HepG2 (cell line): ENCODE data around the gene SUPT6H. TPM values are rescaled to one million over a fixed set of nuclear protein-coding genes. Genes with fewer than 3 reads are reported as not detected.

Experiments used
- DDIT3 ChIP-seq: sonication (generic); formaldehyde crosslinking; IDR thresholded peaks from 2 replicates; pipeline ENCODE4 v1.4.0; 2020; ENCODE audit warnings: mild to moderate bottlenecking, missing genetic modification reagents
- EED ChIP-seq: sonication (generic); formaldehyde crosslinking; IDR thresholded peaks from 2 replicates; pipeline ENCODE4 v1.5.0; 2020; ENCODE audit warnings: mild to moderate bottlenecking, missing genetic modification reagents
- HINFP ChIP-seq: sonication (generic); formaldehyde crosslinking; IDR thresholded peaks from 2 replicates; pipeline ENCODE4 v1.4.0; 2020; ENCODE audit warnings: low read depth, mild to moderate bottlenecking, missing genetic modification reagents
- KDM6A ChIP-seq: IDR thresholded peaks from 2 replicates; pipeline ENCODE4 v1.6.1; 2016; ENCODE audit warnings: low read depth
- NBN ChIP-seq: fragments of 450-650 bp; conservative IDR thresholded peaks from 2 replicates; pipeline ENCODE4 v1.6.1; 2017
- NFAT5 ChIP-seq: sonication (generic); formaldehyde crosslinking; IDR thresholded peaks from 2 replicates; pipeline ENCODE4 v1.4.0; 2020; ENCODE audit warnings: missing genetic modification reagents
- NFIB ChIP-seq: sonication (generic); formaldehyde crosslinking; IDR thresholded peaks from 2 replicates; pipeline ENCODE4 v1.9.0; 2021; ENCODE audit warnings: missing genetic modification reagents, mild to moderate bottlenecking, borderline replicate concordance
- NFRKB ChIP-seq: fragments of 450-650 bp; IDR thresholded peaks from 2 replicates; pipeline ENCODE4 v1.6.1; 2017
- TBP ChIP-seq: sonication (generic); formaldehyde crosslinking; IDR thresholded peaks from 2 replicates; pipeline ENCODE4 v1.5.0; 2020; ENCODE audit warnings: missing genetic modification reagents
- YEATS4 ChIP-seq: sonication (generic); formaldehyde crosslinking; IDR thresholded peaks from 2 replicates; pipeline ENCODE4 v1.4.0; 2020; ENCODE audit warnings: missing genetic modification reagents, borderline replicate concordance
- ZC3H4 ChIP-seq: sonication (generic); formaldehyde crosslinking; IDR thresholded peaks from 2 replicates; pipeline ENCODE4 v1.4.0; 2020; ENCODE audit warnings: missing genetic modification reagents, borderline replicate concordance
- ZNF33B ChIP-seq: sonication (generic); formaldehyde crosslinking; IDR thresholded peaks from 2 replicates; pipeline ENCODE4 v1.5.1; 2020; ENCODE audit warnings: mild to moderate bottlenecking, missing genetic modification reagents
- ZNF510 ChIP-seq: sonication (generic); formaldehyde crosslinking; IDR thresholded peaks from 2 replicates; pipeline ENCODE4 v1.4.0; 2020; ENCODE audit warnings: low read depth, mild to moderate bottlenecking, missing genetic modification reagents
- polyA plus RNA-seq, 8 experiments: library from polyadenylated mRNA; depleted of rRNA in 3 of 8; stranded (reverse) in 7 of 8; unstranded in 1 of 8; fragments of >200 nt; fragmentation: Illumina TruSeq in 4 of 8; extraction: Trizol in 4 of 8; gene quantifications; 2 replicates each; pipeline versions ENCODE4 v1.2.1 to v1.2.3, GENCODE V29; 2011 to 2016; ENCODE audit warnings: low read depth in 4 of 8, missing spikeins in 1 of 8, mixed read lengths in 1 of 8; ENCODE audit not compliant: insufficient read depth in 1 of 8
- total RNA-seq, 5 experiments: library from RNA; depleted of rRNA; stranded (reverse); fragments of >200 nt; fragmentation: Illumina TruSeq; extraction: Trizol; gene quantifications; 2 replicates each; pipeline ENCODE4 v1.2.3, GENCODE V29; 2016; ENCODE audit warnings: low read depth in 1 of 5
- TF ChIP-seq, protein P1 (sequence below): IDR thresholded peaks from 2 replicates; pipeline ENCODE4 v1.4.0; 2020; ENCODE audit warnings: mild to moderate bottlenecking, missing genetic modification reagents
- TF ChIP-seq, protein P2 (sequence below): sonication (generic); formaldehyde crosslinking; IDR thresholded peaks from 2 replicates; pipeline ENCODE4 v1.5.1; 2020; ENCODE audit warnings: missing genetic modification reagents, mild to moderate bottlenecking, borderline replicate concordance
- TF ChIP-seq, protein P3 (sequence below): sonication (generic); formaldehyde crosslinking; IDR thresholded peaks from 2 replicates; pipeline ENCODE4 v1.4.0; 2020; ENCODE audit warnings: mild to moderate bottlenecking, missing genetic modification reagents, borderline replicate concordance

SUPT6H gene
- total and polyA plus RNA-seq, 2 of the 13 experiments (the other 11 are each of a cell fraction or from before 2014, with no cell fraction given), result 32.7 to 39.9 TPM

DNA sequence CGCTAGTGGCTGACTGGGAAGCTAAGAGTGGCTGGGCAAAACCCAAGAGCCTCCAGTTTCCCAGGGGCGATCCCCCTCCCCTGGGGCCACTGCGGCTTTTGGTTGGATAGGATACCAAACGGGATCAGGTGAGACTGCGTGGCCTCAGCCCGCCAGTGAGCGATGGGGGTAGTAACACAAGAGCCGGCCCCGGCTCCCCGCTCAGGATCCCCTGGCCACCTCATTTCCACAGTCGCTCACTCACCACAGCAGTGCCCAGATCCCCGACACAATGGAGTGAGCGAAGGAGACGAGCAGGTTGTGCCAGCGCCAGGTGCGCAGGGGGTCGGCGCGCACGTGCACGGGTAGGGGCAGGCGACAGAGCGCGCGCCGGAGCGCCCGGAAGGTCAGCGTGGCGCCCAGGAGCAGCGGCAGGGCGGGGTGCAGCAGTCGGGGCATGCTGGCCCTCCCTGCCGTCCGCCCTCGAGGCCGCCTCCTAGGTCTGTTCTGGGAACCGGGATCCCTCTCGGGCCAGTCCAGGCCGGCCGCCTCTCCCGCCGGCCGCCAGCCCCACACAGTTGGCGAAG, 63.7 kb downstream of the SUPT6H start (continued):
- TF ChIP-seq NBN (no peak), YEATS4 (CRISPR knock-in tag) (peak; percentile 89), NFRKB (no peak), KDM6A (CRISPR knock-in tag) (no peak), EED (CRISPR knock-in tag) (no peak), ZNF510 (CRISPR knock-in tag) (peak; percentile 37; the same call in 1 of the 2 replicates), TBP (CRISPR knock-in tag) (no peak), NFAT5 (no peak; the same call in 1 of the 2 replicates), ZNF33B (peak; percentile 66), DDIT3 (no peak), NFIB (CRISPR knock-in tag) (no peak), HINFP (CRISPR knock-in tag) (peak; percentile 68; the same call in 1 of the 2 replicates), ZC3H4 (CRISPR knock-in tag) (peak; percentile 93; the same call in 1 of the 2 replicates)
- TF ChIP-seq, protein P1, sequence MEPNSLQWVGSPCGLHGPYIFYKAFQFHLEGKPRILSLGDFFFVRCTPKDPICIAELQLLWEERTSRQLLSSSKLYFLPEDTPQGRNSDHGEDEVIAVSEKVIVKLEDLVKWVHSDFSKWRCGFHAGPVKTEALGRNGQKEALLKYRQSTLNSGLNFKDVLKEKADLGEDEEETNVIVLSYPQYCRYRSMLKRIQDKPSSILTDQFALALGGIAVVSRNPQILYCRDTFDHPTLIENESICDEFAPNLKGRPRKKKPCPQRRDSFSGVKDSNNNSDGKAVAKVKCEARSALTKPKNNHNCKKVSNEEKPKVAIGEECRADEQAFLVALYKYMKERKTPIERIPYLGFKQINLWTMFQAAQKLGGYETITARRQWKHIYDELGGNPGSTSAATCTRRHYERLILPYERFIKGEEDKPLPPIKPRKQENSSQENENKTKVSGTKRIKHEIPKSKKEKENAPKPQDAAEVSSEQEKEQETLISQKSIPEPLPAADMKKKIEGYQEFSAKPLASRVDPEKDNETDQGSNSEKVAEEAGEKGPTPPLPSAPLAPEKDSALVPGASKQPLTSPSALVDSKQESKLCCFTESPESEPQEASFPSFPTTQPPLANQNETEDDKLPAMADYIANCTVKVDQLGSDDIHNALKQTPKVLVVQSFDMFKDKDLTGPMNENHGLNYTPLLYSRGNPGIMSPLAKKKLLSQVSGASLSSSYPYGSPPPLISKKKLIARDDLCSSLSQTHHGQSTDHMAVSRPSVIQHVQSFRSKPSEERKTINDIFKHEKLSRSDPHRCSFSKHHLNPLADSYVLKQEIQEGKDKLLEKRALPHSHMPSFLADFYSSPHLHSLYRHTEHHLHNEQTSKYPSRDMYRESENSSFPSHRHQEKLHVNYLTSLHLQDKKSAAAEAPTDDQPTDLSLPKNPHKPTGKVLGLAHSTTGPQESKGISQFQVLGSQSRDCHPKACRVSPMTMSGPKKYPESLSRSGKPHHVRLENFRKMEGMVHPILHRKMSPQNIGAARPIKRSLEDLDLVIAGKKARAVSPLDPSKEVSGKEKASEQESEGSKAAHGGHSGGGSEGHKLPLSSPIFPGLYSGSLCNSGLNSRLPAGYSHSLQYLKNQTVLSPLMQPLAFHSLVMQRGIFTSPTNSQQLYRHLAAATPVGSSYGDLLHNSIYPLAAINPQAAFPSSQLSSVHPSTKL (CRISPR knock-in tag), result no peak
- TF ChIP-seq, protein P2, sequence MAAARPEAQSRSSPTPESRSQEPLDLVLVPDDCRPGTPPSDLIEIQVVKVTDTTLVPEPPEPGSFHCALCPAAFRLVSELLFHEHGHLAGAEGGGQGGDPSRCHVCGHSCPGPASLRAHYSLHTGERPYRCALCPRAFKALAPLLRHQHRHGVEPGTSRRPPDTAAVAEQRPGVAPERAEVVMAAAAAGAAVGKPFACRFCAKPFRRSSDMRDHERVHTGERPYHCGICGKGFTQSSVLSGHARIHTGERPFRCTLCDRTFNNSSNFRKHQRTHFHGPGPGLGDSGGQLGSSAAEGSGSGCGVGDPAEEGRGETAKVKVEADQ, result peak; percentile 93; the same call in 1 of the 2 replicates
- TF ChIP-seq, protein P3, sequence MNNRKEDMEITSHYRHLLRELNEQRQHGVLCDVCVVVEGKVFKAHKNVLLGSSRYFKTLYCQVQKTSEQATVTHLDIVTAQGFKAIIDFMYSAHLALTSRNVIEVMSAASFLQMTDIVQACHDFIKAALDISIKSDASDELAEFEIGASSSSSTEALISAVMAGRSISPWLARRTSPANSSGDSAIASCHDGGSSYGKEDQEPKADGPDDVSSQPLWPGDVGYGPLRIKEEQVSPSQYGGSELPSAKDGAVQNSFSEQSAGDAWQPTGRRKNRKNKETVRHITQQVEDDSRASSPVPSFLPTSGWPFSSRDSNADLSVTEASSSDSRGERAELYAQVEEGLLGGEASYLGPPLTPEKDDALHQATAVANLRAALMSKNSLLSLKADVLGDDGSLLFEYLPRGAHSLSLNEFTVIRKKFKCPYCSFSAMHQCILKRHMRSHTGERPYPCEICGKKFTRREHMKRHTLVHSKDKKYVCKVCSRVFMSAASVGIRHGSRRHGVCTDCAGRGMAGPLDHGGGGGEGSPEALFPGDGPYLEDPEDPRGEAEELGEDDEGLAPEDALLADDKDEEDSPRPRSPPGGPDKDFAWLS (CRISPR knock-in tag), result no peak
